GM18499 (cell line): ENCODE measurements around the gene MRPL20.
"Not testable (repeated sequence)": the region's sequence is repeated elsewhere in the genome, so short reads cannot be mapped to it uniquely, and the experiment has no call there.

ENCODE experiments used
- ATAC-seq: cut with Tn5 transposase; IDR thresholded peaks from one replicate; pipeline ENCODE4 v1.9.1; 2021; ENCODE audit warnings: moderate number of reproducible peaks; ENCODE audit not compliant: insufficient read depth, unreplicated experiment

Gene MRPL20

GRCh38 chr1:1406821-1407635 is at the start of gene MRPL20:
TSS of gene MRPL20 (minus strand) at chr1:1407293. CDS start at chr1:1407217, 76 bp downstream.
- ATAC-seq: peak; percentile 85

DNA sequence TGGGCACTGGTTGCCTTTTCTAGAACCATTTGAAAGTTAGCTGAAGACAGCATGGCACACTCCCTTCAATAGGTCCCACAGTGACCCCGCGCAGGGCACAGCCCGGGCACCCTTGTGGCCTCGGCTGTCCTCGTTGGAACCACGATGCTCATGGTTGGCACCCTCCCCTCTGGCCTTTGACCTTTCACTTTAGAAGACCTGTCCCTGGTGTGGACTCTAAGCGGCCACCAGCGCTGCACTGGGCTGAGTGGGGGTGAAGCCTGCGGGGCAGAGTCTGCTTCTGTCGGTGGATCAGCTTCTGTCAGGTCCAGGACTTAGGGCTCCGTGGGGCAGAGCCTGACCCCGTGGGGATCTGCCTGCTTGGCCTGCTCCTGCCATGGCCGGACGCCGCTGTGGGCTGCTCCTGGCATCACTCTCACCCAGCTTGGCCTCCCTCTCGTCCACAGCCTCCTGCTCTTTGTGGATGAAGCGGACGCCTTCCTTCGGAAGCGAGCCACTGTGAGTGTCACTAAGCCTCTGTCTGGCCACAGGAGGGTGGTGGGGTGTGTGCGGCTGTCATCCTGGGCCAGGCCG is 49.7 kb upstream of the MRPL20 start:
- not testable (repeated sequence) for ATAC-seq

- ATAC-seq: not testable (repeated sequence)
Measured at GRCh38 chr1:1455934-1456333, 48.8 kb upstream of the MRPL20 start.

DNA sequence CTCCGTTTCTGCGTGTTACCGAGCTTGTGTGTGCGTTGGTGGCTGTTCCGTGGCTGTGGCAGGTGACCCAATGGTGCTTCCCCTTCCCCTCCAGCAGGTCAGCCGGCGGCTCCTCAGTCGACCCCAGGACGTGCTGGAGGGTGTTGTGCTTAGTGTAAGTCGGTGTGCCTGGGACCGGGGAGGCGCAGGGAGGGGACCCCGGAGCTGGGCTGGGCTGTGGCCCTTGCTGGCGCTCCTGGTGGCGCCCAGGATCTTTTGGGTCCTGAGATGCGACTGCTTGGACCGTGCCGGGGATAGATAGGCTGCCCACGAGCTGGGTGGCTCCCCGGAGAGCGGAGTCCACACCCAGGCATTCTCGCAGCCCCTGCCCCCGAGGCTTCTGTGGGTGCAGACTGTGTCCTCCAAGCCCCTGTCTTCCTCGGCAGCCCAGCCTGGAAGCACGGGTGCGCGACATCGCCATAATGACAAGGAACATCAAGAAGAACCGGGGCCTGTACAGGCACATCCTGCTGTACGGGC is 48.3 kb upstream of the MRPL20 start:
- ATAC-seq: no peak

GRCh38 chr1:1454286-1455056 is 47.4 kb upstream of the MRPL20 start:
- not testable (repeated sequence) for ATAC-seq

GRCh38 chr1:1452882-1453281 is 45.8 kb upstream of the MRPL20 start:
- no peak for ATAC-seq

DNA sequence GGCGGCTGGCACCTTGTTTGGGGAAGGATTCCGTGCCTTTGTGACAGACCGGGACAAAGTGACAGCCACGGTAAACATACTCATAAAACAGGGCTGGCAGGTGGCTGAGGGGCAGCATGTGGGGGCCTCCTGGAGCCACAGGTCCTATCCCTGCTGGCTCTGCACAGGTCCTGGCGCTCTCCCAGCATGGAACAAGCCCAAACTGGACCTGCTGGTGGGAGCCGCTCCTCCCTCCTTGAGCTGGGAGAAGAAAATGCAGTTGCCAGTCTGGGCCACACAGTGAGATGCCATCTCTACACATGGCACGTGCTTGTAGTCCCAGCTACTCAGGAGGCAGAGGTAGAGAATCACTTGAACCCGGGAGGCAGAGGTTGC is 45.3 kb upstream of the MRPL20 start:
- ATAC-seq: not testable (repeated sequence)

- ATAC-seq: no peak
Measured at GRCh38 chr1:1451696-1452364, 44.7 kb upstream of the MRPL20 start.

DNA sequence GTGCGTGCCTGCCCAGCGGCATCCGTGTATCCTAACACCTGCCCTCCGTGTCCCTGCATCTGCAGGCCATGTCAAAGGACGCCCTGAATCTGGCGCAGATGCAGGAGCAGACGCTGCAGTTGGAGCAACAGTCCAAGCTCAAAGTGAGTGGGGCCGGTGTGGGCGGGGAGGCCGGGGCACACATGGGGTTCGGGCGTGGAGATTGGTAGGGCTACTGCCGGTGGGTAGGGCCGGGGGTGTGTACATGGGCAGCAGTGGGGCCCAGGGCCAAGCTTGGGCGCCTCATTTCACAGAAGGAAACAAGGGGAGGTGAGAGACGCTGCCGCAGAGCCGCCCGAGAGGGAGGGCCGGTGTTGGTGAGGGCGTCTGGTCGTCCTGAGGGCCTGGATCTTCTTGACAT is 43.5 kb upstream of the MRPL20 start:
- not testable (repeated sequence) for ATAC-seq

- ATAC-seq: no peak
Measured at GRCh38 chr1:1449099-1449739, 42.1 kb upstream of the MRPL20 start, which contains the start of gene ATAD3C. TSS of gene ATAD3C (plus strand) at chr1:1449689. CDS start at chr1:1450684, 995 bp downstream.

- ATAC-seq: not testable (repeated sequence)
Measured at GRCh38 chr1:1446631-1447030, 39.5 kb upstream of the MRPL20 start.

DNA sequence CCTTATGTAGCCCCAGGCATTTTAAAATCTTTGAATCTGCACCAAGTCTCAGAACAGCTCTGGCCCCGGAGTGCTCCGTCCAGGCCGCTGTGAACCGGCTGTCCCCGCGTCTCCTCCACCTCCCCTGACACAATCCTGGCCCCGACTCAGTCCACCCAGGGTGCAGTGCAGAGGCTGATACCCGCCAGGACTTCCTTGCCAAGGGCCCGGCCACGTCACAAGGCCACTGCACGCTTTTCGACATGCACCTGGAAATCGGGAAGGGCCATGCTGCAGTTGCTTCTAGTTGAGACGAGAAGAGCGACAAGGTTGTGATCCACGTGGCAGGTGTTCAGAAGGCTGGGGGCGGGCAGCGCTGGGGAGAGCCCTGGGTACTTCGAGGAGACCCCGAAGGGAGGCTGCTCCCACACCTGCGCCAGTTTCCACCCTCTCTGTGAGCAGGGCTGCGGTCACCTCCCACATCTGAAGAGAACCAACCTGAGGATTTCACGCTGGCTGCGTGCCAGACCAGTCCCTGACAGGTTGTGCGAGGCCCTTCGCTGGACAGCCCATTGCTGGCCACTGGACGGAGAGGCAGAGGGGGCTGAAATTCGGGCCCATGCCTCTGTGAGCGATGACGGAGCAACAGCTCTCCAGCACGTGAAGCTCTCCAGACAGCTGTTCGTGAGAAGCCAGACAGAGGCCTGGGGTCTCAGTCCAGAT is 35.1 kb upstream of the MRPL20 start:
- ATAC-seq: no peak

DNA sequence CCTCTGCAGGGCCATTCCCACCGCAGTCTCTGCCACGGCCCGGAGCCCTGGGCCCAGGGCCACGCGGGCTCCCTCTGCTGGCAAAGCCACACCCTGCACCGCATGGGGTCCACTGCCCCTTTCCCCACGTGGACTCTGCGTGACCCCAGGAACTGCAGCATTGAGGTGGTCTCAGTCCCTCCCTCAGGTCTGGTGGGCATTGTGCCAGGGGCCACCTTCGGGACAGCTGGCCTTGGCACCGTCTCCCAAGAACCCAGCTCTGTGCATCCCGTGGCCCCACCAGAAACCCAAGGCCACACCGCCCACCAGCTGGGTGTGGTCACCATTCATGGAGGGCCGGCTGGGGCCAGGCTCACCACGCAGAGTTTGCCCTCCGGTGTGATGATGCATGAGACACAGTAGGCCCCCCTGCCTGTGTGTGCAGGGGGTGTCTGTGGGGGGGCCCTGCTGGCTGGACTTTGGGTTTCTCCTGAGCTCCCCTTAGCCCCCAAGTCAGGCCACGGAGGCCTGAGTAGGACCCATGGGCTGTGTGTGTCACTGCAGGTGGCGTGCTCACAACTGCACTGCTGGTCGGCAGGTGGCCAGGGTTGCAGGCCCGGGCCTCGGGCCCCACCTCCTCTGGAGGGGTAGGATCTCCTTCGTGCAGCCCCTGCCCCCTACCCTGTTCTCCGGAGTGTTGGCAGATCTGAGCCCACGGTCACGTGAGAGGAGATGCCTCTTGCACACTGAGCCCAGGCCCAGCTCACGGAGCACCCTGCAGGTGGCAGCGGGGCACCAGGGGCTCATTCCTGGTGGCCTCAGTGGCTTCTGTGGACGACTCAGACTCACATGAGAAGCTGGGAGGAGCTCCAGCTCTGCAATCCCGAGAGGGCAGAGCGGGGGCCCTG is 34.2 kb upstream of the MRPL20 start:
- ATAC-seq: no peak

DNA sequence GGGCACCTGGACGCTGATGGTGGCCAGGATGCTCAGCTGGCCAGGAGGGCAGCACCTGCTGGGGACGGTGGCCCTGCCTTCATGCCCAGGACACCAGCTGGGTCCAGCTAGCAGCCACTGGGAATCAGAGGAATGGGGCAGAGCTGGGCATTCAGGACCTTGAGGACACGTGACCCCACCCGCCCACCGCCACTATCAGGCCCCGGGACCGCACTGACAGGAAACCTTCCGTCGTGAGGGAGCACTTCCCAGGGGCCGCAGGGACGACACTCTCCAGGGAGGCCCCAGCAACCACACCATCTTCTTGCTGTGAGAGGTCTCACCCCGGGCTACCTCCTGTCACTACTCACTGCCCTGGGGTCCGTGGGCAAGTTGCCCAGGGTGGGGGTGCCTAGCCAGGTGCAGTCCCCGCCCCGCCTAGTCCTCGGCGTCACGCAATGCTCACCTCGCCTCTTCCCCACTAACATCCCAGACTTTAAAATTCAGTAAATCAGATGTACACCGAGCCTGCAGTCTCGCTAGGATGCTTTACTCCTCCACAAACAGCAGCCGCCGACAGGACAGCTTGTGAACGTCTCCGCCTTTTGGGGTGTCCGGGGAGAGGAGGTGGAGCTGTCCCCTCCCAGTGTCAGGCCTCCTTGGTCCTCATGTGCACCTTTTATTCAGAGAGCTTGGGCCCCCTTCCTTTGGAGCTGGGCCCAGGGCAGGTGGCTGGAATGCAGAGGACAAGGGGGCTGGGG is 33.3 kb upstream of the MRPL20 start:
- no peak for ATAC-seq

GRCh38 chr1:1439546-1440261 is 32.6 kb upstream of the MRPL20 start:
- ATAC-seq: no peak

DNA sequence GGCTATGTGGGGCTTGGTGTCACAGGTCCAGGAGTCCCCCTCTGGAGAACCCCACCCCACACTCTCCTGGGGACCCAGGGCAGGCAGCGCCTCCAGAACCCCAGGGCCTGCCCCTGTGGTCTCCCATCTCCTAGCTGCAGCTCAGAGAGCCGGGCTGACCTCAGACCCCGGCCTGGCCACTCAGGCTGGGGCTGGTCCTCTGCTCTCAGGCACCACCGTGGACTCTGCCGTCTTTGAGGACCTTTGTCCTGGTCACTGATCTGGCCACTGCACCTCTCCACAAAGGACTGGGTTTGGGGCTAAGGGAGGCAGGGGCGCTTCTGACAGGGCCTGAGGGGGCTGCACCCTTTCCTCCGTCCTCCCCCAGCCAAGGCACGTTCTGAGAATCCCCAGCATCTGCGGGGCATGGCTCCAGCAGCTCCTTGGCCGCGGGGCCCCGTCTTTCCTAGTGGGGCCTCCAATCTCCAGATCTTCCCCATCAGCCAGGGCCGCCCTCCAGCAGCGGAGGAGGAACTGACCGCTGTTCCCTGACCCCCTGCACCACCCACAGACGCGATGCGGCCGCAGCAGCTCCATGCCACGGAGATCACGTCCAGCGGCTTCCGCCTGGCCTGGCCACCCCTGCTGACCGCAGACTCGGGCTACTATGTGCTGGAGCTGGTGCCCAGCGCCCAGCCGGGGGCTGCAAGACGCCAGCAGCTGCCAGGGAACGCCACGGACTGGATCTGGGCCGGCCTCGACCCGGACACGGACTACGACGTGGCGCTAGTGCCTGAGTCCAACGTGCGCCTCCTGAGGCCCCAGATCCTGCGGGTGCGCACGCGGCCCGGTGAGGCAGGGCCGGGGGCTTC is 31.7 kb upstream of the MRPL20 start:
- no peak for ATAC-seq
